GM19193 (cell line): ENCODE measurements around the gene ATRN.

Experiments used
- POLR2A ChIP-seq: IDR thresholded peaks from 4 replicates; pipeline ENCODE4 v1.6.1; 2011; ENCODE audit not compliant: insufficient read depth, insufficient read length; ENCODE audit errors: extremely low read depth

The ATRN gene

GRCh38 chr20:3572151-3572550 is 101.3 kb downstream of the ATRN start:
- no peak for TF ChIP-seq POLR2A

- no peak for TF ChIP-seq POLR2A
These were observed 105.5 kb downstream of the ATRN start for GRCh38 chr20:3576363-3576762.

DNA sequence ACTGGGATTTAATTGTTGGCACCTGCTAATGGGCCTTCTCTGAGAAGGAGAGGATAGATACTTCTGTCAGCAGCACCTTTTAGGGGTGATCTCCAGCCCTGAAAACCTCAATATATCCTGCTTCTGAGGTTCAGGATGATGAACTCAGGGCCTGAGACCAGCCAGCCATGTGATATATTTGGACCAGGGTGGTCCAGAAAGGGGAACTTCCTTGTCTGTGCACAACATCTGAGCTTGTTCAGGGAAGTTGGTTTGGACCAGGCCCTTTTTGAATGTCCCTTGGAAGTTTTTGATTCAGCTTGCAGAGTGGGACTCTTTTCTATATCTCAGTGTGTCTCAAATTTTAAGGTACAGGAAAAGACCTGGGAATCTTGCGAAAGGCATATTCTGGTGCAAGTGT is 106.5 kb downstream of the ATRN start:
- TF ChIP-seq POLR2A = no peak

- no peak for TF ChIP-seq POLR2A
These were observed 109.6 kb downstream of the ATRN start for GRCh38 chr20:3580412-3580811.

DNA sequence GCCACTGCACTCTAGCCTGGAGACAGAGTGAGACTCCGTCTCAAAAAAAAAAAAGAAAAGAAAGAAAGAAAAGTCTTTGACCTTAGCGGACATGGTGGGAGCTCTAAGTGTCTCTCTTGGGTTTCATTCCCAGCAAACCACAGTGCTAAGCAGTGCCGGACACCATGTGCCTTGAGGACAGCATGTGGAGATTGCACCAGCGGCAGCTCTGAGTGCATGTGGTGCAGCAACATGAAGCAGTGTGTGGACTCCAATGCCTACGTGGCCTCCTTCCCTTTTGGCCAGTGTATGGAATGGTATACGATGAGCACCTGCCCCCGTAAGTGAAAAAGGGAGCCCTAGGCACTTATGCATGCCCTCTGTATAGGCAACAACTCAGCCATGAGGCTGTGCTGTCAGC is 112.9 kb downstream of the ATRN start:
- TF ChIP-seq POLR2A = no peak

DNA sequence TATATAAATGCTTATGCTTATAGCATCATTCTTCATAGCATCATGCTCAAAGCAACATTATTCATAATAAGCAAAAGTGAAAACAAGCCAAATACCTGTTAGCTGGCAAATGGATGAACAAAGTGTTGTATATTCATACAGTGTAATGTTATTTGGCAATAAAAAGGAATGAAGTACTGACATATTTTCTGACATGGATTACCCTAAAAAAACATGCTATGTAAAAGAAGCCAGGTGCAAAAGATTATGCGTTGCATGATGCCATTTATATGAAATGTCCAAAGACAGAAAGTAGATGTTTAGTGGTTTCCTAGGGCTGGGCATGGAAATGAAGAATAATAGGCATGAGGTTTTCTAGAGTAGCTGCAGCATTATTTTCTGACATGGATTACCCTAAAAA is 115.3 kb downstream of the ATRN start:
- no peak for TF ChIP-seq POLR2A

DNA sequence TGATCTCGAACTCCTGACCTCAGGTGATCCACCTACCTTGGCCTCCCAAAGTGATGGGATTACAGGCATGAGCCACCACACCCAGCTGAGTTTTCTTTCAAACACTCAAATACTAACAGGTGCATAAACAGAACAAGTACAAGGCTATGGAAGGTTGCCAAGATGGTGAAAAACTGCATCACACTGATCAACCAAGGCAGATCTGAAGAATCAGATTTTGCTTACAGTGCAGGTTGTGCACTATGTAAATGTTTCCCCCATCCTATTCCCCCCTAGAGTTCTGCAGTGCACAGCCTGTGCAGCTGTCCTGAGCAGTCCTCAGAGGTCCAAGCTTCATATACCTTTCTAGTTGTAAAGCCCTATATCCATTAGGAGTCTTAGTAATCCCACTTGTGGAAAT is 119.3 kb downstream of the ATRN start:
- no peak for TF ChIP-seq POLR2A

- no peak for TF ChIP-seq POLR2A
These were observed 122.1 kb downstream of the ATRN start for GRCh38 chr20:3592931-3593330.

DNA sequence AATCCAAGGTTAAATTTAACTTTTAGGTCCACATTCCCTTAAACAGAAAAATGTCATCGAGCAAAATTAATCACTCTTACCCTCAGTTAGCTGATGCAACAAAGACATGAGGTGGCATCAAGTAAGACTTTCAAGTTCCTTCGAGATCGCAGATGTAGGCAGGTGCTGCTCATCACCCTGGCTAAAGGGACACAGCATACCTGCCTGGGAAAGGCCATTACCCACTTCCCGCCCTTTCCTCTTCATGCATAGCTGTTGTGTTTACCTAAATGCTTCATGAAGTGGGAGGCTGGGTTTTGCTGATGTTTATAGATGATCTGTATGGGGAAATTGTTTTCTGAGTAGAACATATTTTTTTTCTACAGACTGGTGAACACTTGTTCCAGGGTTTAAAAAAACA is 124.7 kb downstream of the ATRN start:
- no peak for TF ChIP-seq POLR2A

DNA sequence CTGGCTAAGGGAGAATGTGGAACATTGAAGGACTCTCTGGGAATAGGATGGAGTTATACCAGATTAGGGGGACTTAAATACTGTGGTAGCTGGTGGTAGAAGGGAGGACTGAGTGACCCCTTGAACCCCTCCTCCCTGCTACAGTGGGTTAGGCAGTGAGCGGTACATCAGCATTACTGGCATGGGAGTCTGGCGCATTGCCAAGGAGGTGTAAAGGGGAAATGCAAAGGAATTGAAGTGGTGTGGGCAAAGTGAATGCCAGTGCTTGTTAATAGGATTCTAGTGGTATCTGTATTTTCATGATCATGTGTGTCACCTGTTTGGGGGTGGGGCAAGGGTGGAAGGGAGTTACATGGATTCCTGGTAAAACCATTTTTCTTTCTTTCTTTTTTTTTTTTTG is 132.3 kb downstream of the ATRN start:
- TF ChIP-seq POLR2A = no peak

DNA sequence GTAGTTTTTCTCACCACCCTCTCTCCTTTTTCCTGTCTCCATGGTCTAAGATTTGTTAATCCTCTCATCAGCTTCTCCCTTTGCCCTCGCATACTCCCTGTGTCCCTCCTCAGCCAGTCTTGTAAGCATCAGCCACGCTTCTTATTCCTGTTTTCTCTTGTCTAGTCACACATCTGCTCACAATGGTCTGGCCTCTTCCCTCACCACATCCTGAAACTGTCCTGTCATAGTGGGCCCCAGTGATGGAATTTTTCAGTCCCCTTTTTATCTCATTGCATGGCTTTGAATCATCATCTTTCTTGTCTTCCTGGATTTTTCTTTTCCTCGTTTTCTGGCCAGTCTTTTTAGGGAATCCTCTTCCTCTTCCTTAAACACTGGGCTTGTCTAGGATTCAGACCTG is 135.2 kb downstream of the ATRN start:
- TF ChIP-seq POLR2A = no peak

- TF ChIP-seq POLR2A = no peak
These were observed 141.1 kb downstream of the ATRN start for GRCh38 chr20:3611901-3612300.

DNA sequence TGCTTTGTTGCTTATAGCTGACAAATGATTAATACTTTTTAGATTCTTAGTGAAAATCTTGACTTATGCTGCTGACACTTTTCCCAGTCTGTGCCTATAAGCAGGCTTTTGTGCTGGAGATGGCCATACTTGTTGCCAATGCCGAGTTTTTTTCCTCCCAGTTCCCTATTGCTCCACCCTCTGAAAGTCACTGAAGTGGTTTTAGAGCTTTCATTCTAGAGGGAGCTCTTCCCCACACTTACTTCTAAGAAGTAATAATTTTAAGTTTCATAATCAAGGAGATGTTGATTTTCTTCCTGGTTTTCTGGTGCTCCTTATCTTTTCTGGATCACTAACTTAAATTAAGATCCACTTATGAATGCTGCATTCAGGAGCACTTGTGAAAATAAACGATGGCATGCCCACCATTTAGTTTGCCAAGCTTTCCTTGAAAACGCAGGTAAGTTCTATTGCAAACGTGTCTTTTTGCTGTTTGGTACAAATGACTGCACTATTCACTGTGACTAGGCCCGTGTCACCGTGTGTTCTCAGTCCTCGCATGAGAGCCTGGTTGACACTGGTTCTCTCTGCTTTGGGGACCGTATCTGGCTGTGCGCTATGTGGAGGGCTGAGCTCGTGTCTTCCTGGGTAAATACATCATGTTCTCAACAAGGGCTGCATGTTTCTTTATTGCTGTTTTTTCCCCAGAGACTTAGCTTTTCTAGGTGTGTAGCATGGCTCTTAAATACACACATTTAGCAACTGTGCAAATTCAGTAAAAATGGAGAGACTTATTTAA is 142.2 kb downstream of the ATRN start:
- TF ChIP-seq POLR2A = no peak

DNA sequence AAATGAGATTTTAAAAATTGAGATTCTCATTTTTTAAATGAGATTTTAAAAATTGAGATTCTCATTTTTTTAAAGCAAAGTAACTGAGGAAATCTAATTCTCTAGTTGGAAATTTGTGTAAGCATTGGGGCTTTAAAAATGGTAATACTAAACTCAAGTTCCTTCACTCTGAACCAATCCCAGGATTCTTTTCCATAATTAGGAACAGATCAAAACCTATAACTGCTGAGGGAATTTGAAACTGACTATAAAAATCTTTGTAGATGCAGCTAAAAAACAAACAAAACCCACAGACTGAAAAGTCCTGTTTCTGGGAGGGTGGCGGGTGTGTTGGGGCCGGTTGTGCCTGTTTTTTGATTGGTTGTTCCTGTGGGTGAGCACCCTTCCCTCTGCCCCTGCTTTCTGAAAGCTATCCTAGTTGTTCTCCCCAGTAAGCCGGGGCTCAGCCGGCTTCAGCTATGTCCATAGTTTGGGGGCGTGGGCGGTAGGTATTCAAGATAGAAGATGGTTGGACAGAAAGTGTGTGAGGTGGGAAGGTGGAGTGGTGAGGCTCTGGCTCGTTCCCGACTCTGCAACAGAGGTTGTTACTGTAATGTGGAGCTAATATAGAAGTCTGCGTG is 143.1 kb downstream of the ATRN start:
- TF ChIP-seq POLR2A = no peak

GRCh38 chr20:3614466-3614865 is 143.6 kb downstream of the ATRN start:
- no peak for TF ChIP-seq POLR2A

DNA sequence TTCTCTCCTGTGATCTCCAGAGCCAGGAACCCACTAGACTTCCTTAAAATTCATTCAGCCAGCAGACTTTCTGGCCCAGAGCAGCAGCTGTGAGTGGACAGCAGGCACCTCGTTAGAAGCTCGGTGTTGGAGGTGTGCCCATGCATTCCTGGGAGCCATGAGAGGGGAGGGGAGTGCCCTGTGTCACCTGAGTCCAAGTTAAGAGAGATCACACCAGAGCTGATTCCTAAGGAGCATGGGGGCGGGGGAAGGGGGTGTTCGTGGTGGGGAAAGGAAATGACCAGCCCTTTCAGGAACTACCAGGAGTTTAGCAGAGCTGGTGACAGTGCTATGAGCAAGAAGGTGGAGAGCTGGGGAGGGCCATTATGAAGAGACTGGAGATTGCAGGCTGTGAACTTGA is 145.4 kb downstream of the ATRN start:
- TF ChIP-seq POLR2A = no peak
